ES-I3 (cell line): Measurements from ENCODE around the gene CYP3A7.
"Not testable (repeated sequence)": the region's sequence is repeated elsewhere in the genome, so short reads cannot be mapped to it uniquely, and the experiment has no call there.

Experiments used
- H3K36me3 ChIP-seq: 2 replicates; pipeline ENCODE4 v1.6.1; 2013; ENCODE audit warnings: mild to moderate bottlenecking, low read length, control low read depth, moderate library complexity; ENCODE audit not compliant: insufficient read depth
- H3K4me1 ChIP-seq: 2 replicates; pipeline ENCODE4 v1.6.1; 2013; ENCODE audit warnings: mild to moderate bottlenecking, control low read depth, low read length; ENCODE audit not compliant: insufficient read depth
- H3K9ac ChIP-seq: 2 replicates; pipeline ENCODE4 v1.6.1; 2013; ENCODE audit warnings: low read depth, mild to moderate bottlenecking, low read length, moderate library complexity
- H3K9me3 ChIP-seq: 2 replicates; pipeline ENCODE4 v1.6.1; 2013; ENCODE audit warnings: mild to moderate bottlenecking, low read length, moderate library complexity; ENCODE audit not compliant: control insufficient read depth, insufficient read depth

CYP3A7 gene

DNA sequence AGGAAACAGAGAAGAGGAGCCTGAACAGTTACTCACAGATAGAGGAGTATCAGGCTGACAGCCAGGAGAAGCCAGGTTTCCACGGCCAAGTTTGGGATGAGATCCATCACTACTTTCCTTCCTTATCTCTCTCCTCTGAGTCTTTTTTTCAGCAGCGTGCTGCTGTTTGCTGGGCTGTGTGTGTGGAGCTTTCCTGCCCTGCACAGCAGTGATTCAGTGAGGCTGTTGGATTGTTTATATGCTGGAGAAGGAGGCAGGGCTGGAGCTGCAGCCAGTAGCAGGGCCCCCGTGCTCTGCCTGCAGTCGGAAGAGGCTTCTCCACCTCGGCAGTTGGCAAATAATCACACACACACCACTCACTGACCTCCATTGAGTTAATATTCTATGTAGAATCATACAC, at the start of gene CYP3A7:
Gene CYP3A7, minus strand, starts transcription at position 210 of the 400 bp plus-strand sequence. Its CDS starts 103 bp downstream, at position 107.
- Histone ChIP-seq H3K9ac (no peak within 1 kb of the TSS), H3K36me3 (no peaks in the 10 kb centered on the region), H3K9me3 (no peaks in the 10 kb centered on the region), H3K4me1 (0 out of 2 replicates have a peak, but pooled peaks cover 2% of the 10 kb centered on the region)

DNA sequence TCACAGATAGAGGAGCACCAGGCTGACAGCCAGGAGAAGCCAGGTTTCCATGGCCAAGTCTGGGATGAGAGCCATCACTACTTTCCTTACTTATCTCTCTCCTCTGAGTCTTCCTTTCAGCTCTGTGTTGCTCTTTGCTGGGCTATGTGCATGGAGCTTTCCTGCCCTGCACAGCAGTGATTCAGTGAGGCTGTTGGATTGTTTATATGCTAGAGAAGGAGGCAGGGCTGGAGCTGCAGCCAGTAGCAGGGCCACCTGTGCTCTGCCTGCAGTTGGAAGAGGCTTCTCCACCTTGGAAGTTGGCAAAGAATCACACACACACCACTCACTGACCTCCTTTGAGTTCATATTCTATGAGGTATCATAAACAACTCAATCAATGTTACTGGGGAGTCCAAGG, 49.0 kb upstream of the CYP3A7 start, which contains the start of gene CYP3A4:
Gene CYP3A4, minus strand, starts transcription at position 178 of the 400 bp plus-strand sequence. Its CDS starts 103 bp downstream, at position 75.
- no peak within 1 kb of the TSS for H3K9ac ChIP-seq
- H3K4me1 ChIP-seq = no peaks in the 10 kb centered on the region
- H3K9me3 ChIP-seq = no peaks in the 10 kb centered on the region; the same call in 1 of the 2 replicates
- no peaks in the 10 kb centered on the region for H3K36me3 ChIP-seq

DNA sequence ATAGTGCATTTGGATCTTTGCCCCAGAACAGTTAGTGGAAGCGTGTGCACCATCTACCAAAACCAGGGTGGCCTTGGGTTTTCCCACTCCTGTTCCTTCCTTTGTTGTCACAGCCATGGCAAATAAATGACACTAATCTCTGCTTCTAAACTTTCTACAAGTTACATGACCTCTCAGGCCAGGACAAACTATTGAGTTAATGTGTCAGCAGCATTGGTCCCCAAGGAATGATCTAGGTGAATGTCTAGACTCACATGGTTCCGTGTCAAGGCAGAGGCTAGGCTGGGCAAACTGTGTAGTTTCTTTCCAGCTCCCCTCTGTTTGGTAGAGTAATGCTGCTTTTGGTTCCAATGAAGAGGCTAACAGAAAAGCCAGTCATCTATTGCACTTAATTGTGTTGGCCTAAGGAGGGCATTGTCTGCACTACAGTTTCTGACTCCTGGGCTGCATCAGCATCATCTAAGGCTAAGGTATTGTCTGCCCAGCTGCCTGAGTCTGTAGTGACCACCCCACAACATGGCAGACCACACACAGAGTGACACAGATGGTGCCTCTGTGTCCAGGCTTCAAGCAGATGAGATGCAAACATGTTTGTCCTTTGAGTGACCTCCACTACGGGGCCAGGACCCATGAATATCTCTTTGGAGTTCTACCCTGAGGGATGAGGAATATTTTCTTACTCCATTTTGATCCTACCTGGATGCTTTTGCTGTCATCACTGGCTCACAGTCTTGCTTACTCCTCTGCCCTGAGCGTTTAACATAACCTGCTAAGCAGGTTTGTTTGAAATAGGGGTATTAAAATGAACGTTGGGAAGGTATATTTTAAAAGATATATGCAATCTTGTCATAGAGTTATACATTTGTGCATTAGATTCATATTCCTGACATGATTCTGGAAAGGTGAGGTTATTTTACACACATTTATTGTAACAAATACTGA, 47.3 kb upstream of the CYP3A7 start:
- no peak overlapping the region for H3K9ac ChIP-seq
- no peaks in the 10 kb centered on the region for H3K36me3 ChIP-seq
- no peaks in the 10 kb centered on the region for H3K4me1 ChIP-seq
- H3K9me3 ChIP-seq = no peaks in the 10 kb centered on the region; the same call in 1 of the 2 replicates

DNA sequence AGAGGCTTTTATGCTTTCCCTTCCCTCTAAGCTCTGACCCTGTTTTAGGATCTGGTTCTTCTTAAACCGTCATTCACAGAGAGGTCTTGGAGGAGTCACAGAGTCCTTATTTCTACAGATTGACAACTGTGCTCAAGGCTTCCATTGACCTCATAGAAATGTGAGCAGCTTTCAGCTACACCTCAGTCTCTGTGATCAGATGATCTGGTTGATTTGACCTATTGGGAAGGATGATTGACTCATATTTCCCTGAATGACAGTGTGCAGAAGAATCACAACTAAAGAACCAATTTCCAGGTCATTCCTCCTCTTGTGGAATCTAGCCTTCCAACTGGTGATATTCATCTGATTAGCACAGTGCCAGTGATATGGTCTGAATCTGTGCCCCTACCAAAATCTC, 45.6 kb upstream of the CYP3A7 start:
- Histone ChIP-seq H3K9ac (no peak overlapping the region), H3K36me3 (no peaks in the 10 kb centered on the region; the same call in 1 of the 2 replicates), H3K4me1 (no peaks in the 10 kb centered on the region), H3K9me3 (no peaks in the 10 kb centered on the region; the same call in 1 of the 2 replicates)

DNA sequence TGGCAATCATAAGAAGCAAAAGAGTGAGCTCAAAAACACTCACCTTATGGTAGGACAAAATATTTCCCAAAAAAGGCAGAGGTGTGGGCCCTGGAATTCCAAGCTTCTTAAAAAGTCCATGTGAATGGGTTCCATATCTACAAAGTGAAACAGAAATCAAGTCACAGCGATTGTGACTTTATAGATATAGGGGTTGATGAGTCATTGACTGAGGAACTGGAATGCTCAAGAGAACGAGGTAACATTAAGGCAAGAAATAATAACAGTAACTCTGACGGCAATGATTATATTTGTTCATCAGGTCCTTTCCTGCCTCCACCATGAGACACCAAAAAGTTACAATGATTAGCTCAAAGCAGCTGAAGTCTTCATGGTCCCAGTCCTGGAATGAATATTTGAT, 45.0 kb upstream of the CYP3A7 start:
- no peaks in the 10 kb centered on the region for H3K4me1 ChIP-seq
- H3K9me3 ChIP-seq = no peaks in the 10 kb centered on the region; the same call in 1 of the 2 replicates
- no peaks in the 10 kb centered on the region; the same call in 1 of the 2 replicates for H3K36me3 ChIP-seq
- no peak overlapping the region for H3K9ac ChIP-seq

- Histone ChIP-seq H3K9ac (no peak overlapping the region), H3K36me3 (no peaks in the 10 kb centered on the region; the same call in 1 of the 2 replicates), H3K9me3 (no peaks in the 10 kb centered on the region; the same call in 1 of the 2 replicates), H3K4me1 (no peaks in the 10 kb centered on the region)
Observed at GRCh38 chr7:99778880-99779279, 43.9 kb upstream of the CYP3A7 start.

DNA sequence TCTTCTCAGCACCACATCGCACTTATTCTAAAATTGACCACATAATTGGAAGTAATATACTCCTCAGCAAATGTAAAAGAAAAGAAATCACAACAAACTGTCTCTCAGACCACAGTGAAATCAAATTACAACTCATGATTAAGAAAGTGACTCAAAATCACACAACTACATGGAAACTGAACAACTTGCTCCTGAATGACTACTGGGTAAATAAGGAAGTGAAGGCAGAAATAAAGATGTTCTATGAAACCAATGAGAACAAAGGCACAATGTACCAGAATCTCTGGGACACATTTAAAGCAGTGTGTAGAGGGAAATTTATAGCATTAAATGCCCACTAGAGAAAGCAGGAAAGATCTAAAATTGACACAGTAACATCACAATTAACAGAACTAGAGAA, 38.4 kb upstream of the CYP3A7 start:
- not testable (repeated sequence) for H3K9ac ChIP-seq, H3K9me3 ChIP-seq

DNA sequence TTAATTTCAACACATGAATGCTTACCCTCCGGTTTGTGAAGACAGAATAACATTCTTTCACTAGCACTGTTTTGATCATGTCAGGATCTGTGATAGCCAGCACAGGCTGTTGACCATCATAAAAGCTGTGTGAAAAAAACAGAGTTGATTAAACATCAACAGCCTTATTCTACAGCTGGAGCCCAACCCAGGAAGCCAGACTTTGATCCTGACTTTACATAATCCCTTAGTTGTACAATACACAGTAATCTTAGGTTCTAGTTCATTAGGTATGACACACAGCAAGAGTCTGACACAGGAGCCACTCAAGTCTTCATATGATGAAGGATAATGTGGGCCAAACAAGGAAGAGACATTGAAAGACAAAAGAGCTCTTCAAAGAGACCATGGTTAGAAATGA, 37.6 kb upstream of the CYP3A7 start:
- H3K9me3 ChIP-seq = no peaks in the 10 kb centered on the region
- H3K9ac ChIP-seq = no peak overlapping the region
- no peaks in the 10 kb centered on the region for H3K4me1 ChIP-seq

More for the DNA sequence above, 38.4 kb upstream of the CYP3A7 start:
- not testable (repeated sequence) for H3K36me3 ChIP-seq, H3K4me1 ChIP-seq

GRCh38 chr7:99769494-99769893, 34.5 kb upstream of the CYP3A7 start:
- H3K36me3 ChIP-seq, H3K4me1 ChIP-seq, H3K9me3 ChIP-seq, H3K9ac ChIP-seq: not testable (repeated sequence)

More for the DNA sequence above, 37.6 kb upstream of the CYP3A7 start:
- H3K36me3 ChIP-seq = no peaks in the 10 kb centered on the region; the same call in 1 of the 2 replicates

DNA sequence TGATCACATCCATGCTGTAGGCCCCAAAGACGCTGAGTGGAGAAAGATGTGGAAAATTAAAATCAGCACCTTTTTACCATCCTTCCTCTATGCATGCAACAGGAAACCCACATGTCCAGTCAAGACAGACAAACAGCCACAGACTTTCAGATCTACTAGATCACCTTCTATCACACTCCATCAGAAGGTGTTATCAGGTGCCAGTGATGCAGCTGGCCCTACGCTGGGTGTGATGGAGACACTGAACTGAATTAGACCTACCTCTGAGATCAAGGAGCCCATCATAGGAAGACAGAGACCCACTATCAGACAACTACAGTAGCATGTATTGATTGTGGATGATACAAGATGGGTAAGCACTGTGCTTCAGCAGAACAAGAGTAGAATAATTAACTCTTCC, 33.5 kb upstream of the CYP3A7 start:
- Histone ChIP-seq H3K9ac (no peak overlapping the region), H3K4me1 (no peaks in the 10 kb centered on the region), H3K9me3 (no peaks in the 10 kb centered on the region), H3K36me3 (no peaks in the 10 kb centered on the region)

- Histone ChIP-seq H3K9ac (no peak overlapping the region), H3K4me1 (no peaks in the 10 kb centered on the region), H3K9me3 (no peaks in the 10 kb centered on the region), H3K36me3 (no peaks in the 10 kb centered on the region)
Observed at GRCh38 chr7:99767662-99768061, 32.7 kb upstream of the CYP3A7 start.

DNA sequence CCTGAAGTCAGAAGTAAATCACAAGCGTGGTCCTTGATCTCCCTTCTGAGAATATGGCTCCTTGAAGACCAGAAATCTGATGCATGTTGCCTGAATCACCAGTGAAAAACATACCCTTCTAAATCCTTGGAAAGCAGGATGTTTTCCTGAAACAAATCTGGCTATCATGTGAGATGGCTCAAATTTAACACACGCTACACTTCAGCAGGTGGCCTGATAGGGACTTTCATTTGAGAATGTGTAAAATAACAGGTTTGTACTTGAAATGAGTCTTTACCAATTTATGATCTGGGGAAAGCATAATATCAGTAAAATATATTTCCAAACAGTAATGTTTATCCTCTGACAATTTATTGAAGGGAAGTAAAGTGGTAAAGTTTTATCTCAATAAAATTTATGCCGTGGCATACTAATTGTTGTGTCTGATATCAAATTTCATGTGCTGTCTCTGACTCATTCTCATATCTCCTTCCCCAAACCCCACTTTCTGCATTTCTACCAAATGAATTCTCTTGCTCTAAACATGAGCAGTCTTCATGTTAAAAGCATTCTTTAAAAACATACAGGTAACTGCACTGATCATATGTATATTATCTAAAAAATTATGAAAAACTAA, 31.6 kb upstream of the CYP3A7 start:
- no peaks in the 10 kb centered on the region for H3K4me1 ChIP-seq
- H3K36me3 ChIP-seq = no peaks in the 10 kb centered on the region
- no peak overlapping the region for H3K9ac ChIP-seq
- no peaks in the 10 kb centered on the region for H3K9me3 ChIP-seq

DNA sequence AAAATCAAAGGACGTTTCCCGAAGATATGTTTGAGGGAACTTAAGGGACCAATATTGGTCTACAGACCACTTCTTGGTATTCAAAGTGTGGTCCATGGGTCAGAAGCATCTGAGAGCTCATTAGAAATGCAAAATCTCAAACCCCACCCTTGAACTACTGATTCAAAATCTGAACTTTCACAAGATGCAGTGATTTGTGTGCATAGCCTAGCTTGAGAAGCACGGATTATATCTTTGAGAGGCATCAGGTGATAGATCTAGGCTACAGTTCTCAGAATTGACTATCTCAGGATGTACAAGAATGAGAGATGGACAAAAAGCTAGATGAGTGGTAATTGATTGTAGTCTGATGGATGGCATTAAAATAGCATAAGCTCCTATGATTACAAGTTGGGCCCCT, 29.5 kb upstream of the CYP3A7 start:
- no peaks in the 10 kb centered on the region for H3K9me3 ChIP-seq
- no peak overlapping the region for H3K9ac ChIP-seq
- H3K36me3 ChIP-seq = no peaks in the 10 kb centered on the region
- no peaks in the 10 kb centered on the region for H3K4me1 ChIP-seq

GRCh38 chr7:99762680-99763327, 27.8 kb upstream of the CYP3A7 start:
- Histone ChIP-seq H3K9me3 (no peaks in the 10 kb centered on the region), H3K36me3 (no peaks in the 10 kb centered on the region), H3K4me1 (no peaks in the 10 kb centered on the region), H3K9ac (no peak overlapping the region)
